Panc1 (cell line): ENCODE data around the gene PYGO1. TPM values are rescaled to one million over a fixed set of nuclear protein-coding genes. Genes with fewer than 3 reads are reported as not detected.

ENCODE experiments used
- ATAC-seq: fragments of 200-7000 bp; cut with Tn5 transposase; 2 replicates; pipeline ENCODE4 v1.9.1; 2020; ENCODE audit warnings: mild to moderate bottlenecking, moderate library complexity
- BruUV-seq: library from RNA; stranded (reverse); fragments of 400-500 nt; replicated peaks from 2 replicates; lab custom pipeline; 2021; lab: Mats Ljungman, UMichigan
- CTCF ChIA-PET: fragments of 300-600 bp; sonication (Branson Sonifier 250); formaldehyde crosslinking; loops from one replicate; lab custom pipeline; 2022; ENCODE audit warnings: antibody characterized with exemption; lab: Charles Lee
- POLR2A ChIA-PET: fragments of 300-600 bp; sonication (Branson Sonifier 250); formaldehyde crosslinking; loops from one replicate; lab custom pipeline; 2022; ENCODE audit warnings: antibody characterized with exemption; lab: Charles Lee
- DNase-seq: peaks from one replicate; pipeline ENCODE4 v3.0.0-alpha.2; 2010; ENCODE audit warnings: low read depth, low spot score
- H3K27ac ChIP-seq: 2 replicates; pipeline ENCODE4 v1.5.1; 2011; ENCODE audit warnings: mild to moderate bottlenecking, low read length, inconsistent platforms
- H3K27me3 ChIP-seq: fragments of 200-500 bp; sonication (Bioruptor generic); 2 replicates; pipeline ENCODE4 v1.6.0; 2014; ENCODE audit warnings: low read length, inconsistent platforms; ENCODE audit not compliant: control insufficient read depth, insufficient read depth
- H3K36me3 ChIP-seq: fragments of 200-500 bp; sonication (Bioruptor generic); 2 replicates; pipeline ENCODE4 v1.5.1; 2014; ENCODE audit warnings: inconsistent platforms, mild to moderate bottlenecking, low read length, moderate library complexity; ENCODE audit not compliant: control insufficient read depth, insufficient read depth
- H3K4me1 ChIP-seq: 2 replicates; pipeline ENCODE4 v1.5.1; 2011; ENCODE audit warnings: inconsistent platforms, mild to moderate bottlenecking, low read length, moderate library complexity; ENCODE audit not compliant: control insufficient read depth, insufficient read depth
- H3K4me3 ChIP-seq, 2 experiments: 2 replicates each; pipeline ENCODE4 v1.5.1; 2011 to 2012; ENCODE audit warnings: low read depth in 2 of 2, low read length in 2 of 2, mild to moderate bottlenecking in 2 of 2, inconsistent platforms in 1 of 2, moderate library complexity in 1 of 2
- H3K9me3 ChIP-seq: fragments of 200-500 bp; sonication (Bioruptor generic); 2 replicates; pipeline ENCODE4 v1.5.1; 2014; ENCODE audit warnings: low read depth, mild to moderate bottlenecking, inconsistent platforms, low read length, moderate library complexity; ENCODE audit not compliant: control insufficient read depth, insufficient read depth
- CTCF ChIP-seq: fragments of 450-650 bp; IDR thresholded peaks from 2 replicates; pipeline ENCODE4 v1.5.1; 2017; ENCODE audit warnings: mild to moderate bottlenecking
- POLR2AphosphoS5 ChIP-seq: IDR thresholded peaks from 2 replicates; pipeline ENCODE4 v1.6.1; 2012; ENCODE audit warnings: mild to moderate bottlenecking, low read depth, low read length, moderate library complexity
- REST ChIP-seq, 2 experiments: IDR thresholded peaks; 2 replicates each; pipeline ENCODE4 v1.6.1; 2011 to 2012; ENCODE audit warnings: low read depth in 2 of 2, control low read depth in 1 of 2, low read length in 1 of 2, mild to moderate bottlenecking in 1 of 2, moderate library complexity in 1 of 2; ENCODE audit not compliant: insufficient read depth in 1 of 2
- SIN3A ChIP-seq: IDR thresholded peaks from 2 replicates; pipeline ENCODE4 v1.6.1; 2012; ENCODE audit warnings: low read depth, mild to moderate bottlenecking, low read length, moderate library complexity, borderline replicate concordance; ENCODE audit not compliant: insufficient read depth
- TCF7L2 ChIP-seq: IDR thresholded peaks from 2 replicates; pipeline ENCODE4 v1.6.1; 2011; ENCODE audit warnings: mild to moderate bottlenecking, low read depth, low read length, inconsistent platforms
- in situ Hi-C: cut with HindIII; loops from 2 replicates; pipeline ENCODE4 v1.10.0; 2016; ENCODE audit warnings: low sequenced_read_pairs, low pct_unique_long_range_greater_than_20kb
- intact Hi-C: fragments of 100-400 bp; cut with micrococcal nuclease; formaldehyde crosslinking; loops from one replicate; pipeline ENCODE4 v1.10.0; 2022; ENCODE audit not compliant: unreplicated experiment
- total RNA-seq: library from RNA; stranded (reverse); gene quantifications from one replicate; pipeline ENCODE4 v1.2.1, GENCODE V29; 2021; ENCODE audit not compliant: unreplicated experiment

PYGO1 gene
- total RNA-seq, 1 experiment from 2014 or later, result 2.4 TPM

DNA sequence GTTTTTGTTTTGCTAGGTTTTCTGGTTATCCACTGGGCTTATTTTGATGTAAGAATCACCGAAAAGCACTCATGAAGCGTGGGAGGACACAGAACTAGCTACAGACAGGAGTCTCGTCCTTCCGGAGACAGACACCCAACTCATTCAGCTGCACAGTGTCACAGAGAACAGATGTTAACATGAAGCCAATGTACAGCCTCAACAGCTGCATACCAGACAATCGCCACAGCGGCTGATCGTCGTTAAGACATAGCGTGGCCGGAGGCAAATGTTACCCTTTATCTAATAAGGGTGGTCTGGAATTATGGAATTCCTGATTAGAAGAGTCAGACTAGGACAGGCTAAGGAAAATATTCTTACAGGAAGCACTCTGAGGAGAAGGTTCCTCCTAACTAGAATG, 1.1 kb upstream of the PYGO1 start:
- Histone ChIP-seq H3K4me1 (no peaks in the 10 kb centered on the region; the same call in 1 of the 2 replicates), H3K27me3 (peaks cover 22% of the 10 kb centered on the region), H3K4me3 (no peak overlapping the region), H3K27ac (no peak overlapping the region), H3K36me3 (no peaks in the 10 kb centered on the region), H3K9me3 (no peaks in the 10 kb centered on the region)
- ChIA-PET POLR2A (no interaction called here), CTCF (interaction anchor here (0.6 to 0.7 kb wide), 2 partner anchors 76 to 1758 kb away, joined by 3 to 11 read pairs; no protein-coding TSS in a partner anchor)
- DNase-seq (no peak), ATAC-seq (no peak)
- in situ Hi-C loops (no loop called here), intact Hi-C loops (loop anchor here (10.0 kb wide), 1 partner anchor 64 kb away; no protein-coding TSS in a partner anchor)
- TF ChIP-seq POLR2AphosphoS5 (no peak), CTCF (no peak), SIN3A (no peak), TCF7L2 (no peak), REST (IDR thresholded peaks at IDR 0.05; ENCODE audit: insufficient read depth in 1 of 2, low read depth in 2 of 2, low read length in 1 of 2) (no peak)
- no TSS peak for BruUV-seq

DNA sequence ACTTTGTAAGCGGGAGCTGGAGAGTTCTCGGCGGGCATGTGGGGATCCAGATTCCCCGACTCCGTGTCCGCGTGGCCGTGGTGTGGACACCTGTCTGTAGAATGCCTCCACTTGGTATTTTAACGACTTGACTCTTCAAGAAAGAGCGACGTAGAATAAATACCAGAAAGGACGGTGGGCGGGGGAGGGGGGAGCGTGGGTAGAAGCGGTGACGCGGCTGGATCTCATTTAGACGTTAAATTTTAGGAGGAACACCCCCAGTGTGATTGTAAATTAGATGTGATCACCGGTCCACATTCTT, 620 bp upstream of the PYGO1 start:
- ATAC-seq (no peak), DNase-seq (no peak)
- H3K36me3 ChIP-seq, result no peaks in the 10 kb centered on the region
- CTCF ChIA-PET, result interaction anchor here (0.6 to 0.9 kb wide), 2 partner anchors 309 to 1759 kb away, joined by 3 read pairs; no protein-coding TSS in a partner anchor
- in situ Hi-C loops, result no loop called here
- intact Hi-C loops, result loop anchor here (10.0 kb wide), 1 partner anchor 64 kb away; no protein-coding TSS in a partner anchor
- H3K27me3 ChIP-seq, result peaks cover 22% of the 10 kb centered on the region
- H3K4me3 ChIP-seq, result peak overlapping the region; percentile 27 to 54; a peak in 3 of 4 replicates
- POLR2A ChIA-PET, result no interaction called here
- no TSS peak for BruUV-seq
- no peak overlapping the region for H3K27ac ChIP-seq
- no peaks in the 10 kb centered on the region for H3K9me3 ChIP-seq
- TF ChIP-seq SIN3A, result no peak
- TF ChIP-seq TCF7L2, result no peak
- TF ChIP-seq REST (IDR thresholded peaks at IDR 0.05; ENCODE audit: insufficient read depth in 1 of 2, low read depth in 2 of 2, low read length in 1 of 2), result no peak
- no peak for TF ChIP-seq POLR2AphosphoS5
- no peak for TF ChIP-seq CTCF
- H3K4me1 ChIP-seq, result no peaks in the 10 kb centered on the region; the same call in 1 of the 2 replicates
